Bronchial epithelial cell (primary cell): ENCODE results near the gene ZNF275. TPM values are rescaled to one million over a fixed set of nuclear protein-coding genes. Genes with fewer than 3 reads are reported as not detected.

Experiments
- DNase-seq: peaks from one replicate; pipeline ENCODE4 v3.0.0-alpha.2; 2010; ENCODE audit warnings: low read depth
- FAIRE-seq: peaks from 2 replicates; lab custom pipeline; 2011; peaks lifted over from hg19 to GRCh38; lab: Jason Lieb, UNC
- H3K27me3 ChIP-seq: 2 replicates; pipeline ENCODE4 v1.5.1; 2011; ENCODE audit warnings: low read length; ENCODE audit not compliant: control insufficient read depth, insufficient read depth
- H3K36me3 ChIP-seq: 2 replicates; pipeline ENCODE4 v1.5.1; 2011; ENCODE audit warnings: low read length; ENCODE audit not compliant: control insufficient read depth, insufficient read depth
- H3K4me3 ChIP-seq: 2 replicates; pipeline ENCODE4 v1.5.1; 2011; ENCODE audit warnings: mild to moderate bottlenecking, low read depth, low read length, control low read depth
- CTCF ChIP-seq: IDR thresholded peaks from 2 replicates; pipeline ENCODE4 v1.5.1; 2011; ENCODE audit warnings: mild to moderate bottlenecking, moderate library complexity, low read length, control low read depth, inconsistent platforms; ENCODE audit not compliant: insufficient read depth, severe bottlenecking
- total RNA-seq: library from RNA; depleted of rRNA; stranded (reverse); fragments of >200 nt; gene quantifications from 2 replicates; pipeline ENCODE4 v1.2.1, GENCODE V29; 2014

The ZNF275 gene
- total RNA-seq, 1 donor from 2014 or later: 3.9 TPM

DNA sequence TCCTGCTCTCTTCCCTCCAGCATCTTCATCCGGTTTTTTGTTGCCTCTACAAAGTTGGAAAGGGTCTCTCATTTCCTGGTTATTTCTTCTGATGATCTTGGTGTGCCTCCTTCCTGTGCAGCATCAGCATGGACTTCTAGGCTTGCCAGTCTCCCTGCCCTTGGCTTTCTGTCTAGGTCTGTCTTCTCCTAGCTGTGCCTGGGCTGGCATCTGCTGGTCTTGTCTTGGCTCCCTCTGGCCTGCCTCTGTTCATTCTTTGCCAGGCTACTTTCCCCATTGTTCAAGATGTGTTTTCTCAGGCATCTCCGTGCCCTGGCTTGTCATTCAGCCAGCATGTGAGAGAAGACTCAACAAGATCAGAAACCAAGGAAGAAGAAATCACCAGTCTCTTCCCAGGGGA lies 9.7 kb downstream of the ZNF275 start:
- no peak for TF ChIP-seq CTCF
- H3K36me3 ChIP-seq: peaks cover 3% of the 10 kb centered on the region
- no peak overlapping the region for H3K4me3 ChIP-seq
- DNase-seq (no peak), FAIRE-seq (no peak)
- H3K27me3 ChIP-seq: no peaks in the 10 kb centered on the region

GRCh38 chrX:153347530-153347929 lies 13.6 kb downstream of the ZNF275 start:
- peaks cover 3% of the 10 kb centered on the region for H3K36me3 ChIP-seq
- FAIRE-seq (no peak), DNase-seq (no peak)
- H3K27me3 ChIP-seq: no peaks in the 10 kb centered on the region
- TF ChIP-seq CTCF: no peak
- no peak overlapping the region for H3K4me3 ChIP-seq

DNA sequence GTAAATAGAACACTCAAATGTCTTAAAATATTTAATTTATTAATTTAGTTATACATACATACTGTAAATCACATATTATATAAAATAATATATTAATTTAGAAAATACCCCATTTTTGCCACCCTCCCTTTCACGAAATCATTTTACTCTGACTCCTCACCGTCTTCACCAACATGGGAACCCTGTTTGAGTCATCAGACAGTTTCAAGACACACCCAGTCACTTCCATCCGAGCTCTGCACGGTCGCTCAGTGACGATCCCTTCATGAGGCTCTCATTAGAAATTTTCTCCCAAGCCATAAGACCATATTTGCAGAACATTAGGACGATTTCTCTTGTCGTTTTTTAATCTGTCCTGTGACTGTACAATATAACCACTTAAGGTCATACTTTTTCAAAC lies 14.5 kb downstream of the ZNF275 start:
- H3K27me3 ChIP-seq: no peaks in the 10 kb centered on the region
- H3K36me3 ChIP-seq: peaks cover 3% of the 10 kb centered on the region
- DNase-seq: no peak
- FAIRE-seq: no peak
- H3K4me3 ChIP-seq: no peak overlapping the region
- TF ChIP-seq CTCF: no peak

GRCh38 chrX:153349952-153350351 lies 16.0 kb downstream of the ZNF275 start:
- H3K4me3 ChIP-seq: no peak overlapping the region
- no peak for TF ChIP-seq CTCF
- FAIRE-seq: no peak
- DNase-seq: no peak
- no peaks in the 10 kb centered on the region for H3K27me3 ChIP-seq
- H3K36me3 ChIP-seq: no peaks in the 10 kb centered on the region

DNA sequence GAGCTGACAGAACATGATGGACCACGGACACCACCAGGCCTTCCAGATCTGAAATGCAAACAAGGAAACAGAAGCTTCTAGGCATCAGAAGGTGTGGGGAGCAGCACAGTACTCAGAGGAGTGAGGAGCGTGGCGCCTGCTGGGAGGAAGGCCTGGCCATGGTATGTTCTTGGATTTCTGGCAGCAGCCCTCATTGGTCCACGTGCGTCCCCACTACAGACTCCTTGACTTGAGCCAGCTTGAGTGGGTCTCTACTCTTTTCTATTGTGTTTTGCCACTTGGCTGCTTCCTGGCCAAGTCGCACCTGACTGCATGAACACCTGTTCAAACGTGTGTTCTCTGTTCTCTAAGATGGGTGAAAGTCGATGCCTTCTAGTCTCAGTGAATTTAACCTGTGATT lies 18.0 kb downstream of the ZNF275 start:
- TF ChIP-seq CTCF: no peak
- Histone ChIP-seq H3K36me3 (no peaks in the 10 kb centered on the region), H3K27me3 (no peaks in the 10 kb centered on the region), H3K4me3 (no peak overlapping the region)
- FAIRE-seq (no peak), DNase-seq (no peak)

DNA sequence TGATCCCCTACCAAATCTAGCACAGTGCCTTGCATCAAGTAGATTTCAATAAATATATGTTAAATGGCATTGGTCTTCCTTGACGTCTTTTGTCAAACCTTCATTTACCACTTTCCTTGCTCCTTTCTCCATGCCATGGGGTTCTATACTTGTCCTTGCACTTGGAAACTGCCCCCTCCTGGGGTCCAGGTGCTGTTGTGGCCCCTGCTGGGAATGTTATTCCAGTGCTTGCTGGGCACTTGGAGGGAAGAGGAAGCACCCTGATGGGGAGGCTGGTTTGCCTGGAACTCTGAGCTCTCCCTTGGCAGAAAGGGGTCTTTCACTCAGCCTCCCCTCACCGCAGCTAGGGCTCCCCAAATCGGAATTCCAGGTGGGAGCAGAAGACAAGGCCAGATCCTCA lies 18.9 kb downstream of the ZNF275 start:
- H3K36me3 ChIP-seq: no peaks in the 10 kb centered on the region
- TF ChIP-seq CTCF: no peak
- H3K27me3 ChIP-seq: no peaks in the 10 kb centered on the region
- DNase-seq: no peak
- no peak overlapping the region for H3K4me3 ChIP-seq
- FAIRE-seq: no peak
